HT1080 (cell line): ENCODE data around the gene IQGAP2. TPM values are rescaled to one million over a fixed set of nuclear protein-coding genes. Genes with fewer than 3 reads are reported as not detected.
"Not testable (repeated sequence)": the region's sequence is repeated elsewhere in the genome, so short reads cannot be mapped to it uniquely, and the experiment has no call there.

ENCODE experiments used
- DNase-seq: peaks from one replicate; pipeline ENCODE4 v3.0.0-alpha.2; 2015; ENCODE audit warnings: low read depth
- total RNA-seq: library from RNA; depleted of rRNA; stranded (reverse); fragments of >200 nt; shearing (Covaris generic); gene quantifications from 2 replicates; pipeline ENCODE4 v1.2.3, GENCODE V29; 2014

The IQGAP2 gene
- total RNA-seq, 1 experiment from 2014 or later, result 0.16 TPM

DNA sequence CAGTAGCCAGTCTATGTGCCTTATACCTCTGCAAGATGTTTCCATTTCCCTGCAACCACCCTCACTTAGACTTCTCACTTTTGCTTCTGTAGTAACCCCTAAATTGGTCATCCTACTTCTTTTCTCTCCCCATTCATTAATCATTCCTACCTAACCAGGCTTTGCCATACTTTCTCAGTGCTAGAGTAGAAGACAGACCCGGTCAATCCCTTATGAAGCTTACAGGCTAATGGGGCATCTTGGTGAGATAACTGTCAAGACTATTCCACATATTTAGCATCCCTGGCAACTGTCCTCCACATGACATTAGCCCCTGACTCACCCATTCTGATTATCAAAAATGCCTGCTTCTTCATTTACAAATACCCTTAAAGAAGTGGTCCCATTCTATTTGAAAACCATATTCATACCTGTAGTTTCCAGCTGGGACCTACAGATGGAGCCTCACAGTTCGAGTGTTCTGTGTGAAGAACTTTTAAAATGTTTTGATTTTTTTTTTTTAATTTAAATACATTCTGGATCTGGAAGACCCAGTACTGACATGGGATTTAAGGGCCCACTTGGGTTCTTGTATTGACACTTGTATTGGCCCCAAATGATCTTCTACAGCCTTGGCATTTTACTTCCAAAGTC, 199.1 kb downstream of the IQGAP2 start:
- DNase-seq, result no peak

GRCh38 chr5:76603991-76604390, 200.9 kb downstream of the IQGAP2 start:
- DNase-seq, result not testable (repeated sequence)

GRCh38 chr5:76604838-76605237, 201.8 kb downstream of the IQGAP2 start:
- DNase-seq, result peak; percentile 44

DNA sequence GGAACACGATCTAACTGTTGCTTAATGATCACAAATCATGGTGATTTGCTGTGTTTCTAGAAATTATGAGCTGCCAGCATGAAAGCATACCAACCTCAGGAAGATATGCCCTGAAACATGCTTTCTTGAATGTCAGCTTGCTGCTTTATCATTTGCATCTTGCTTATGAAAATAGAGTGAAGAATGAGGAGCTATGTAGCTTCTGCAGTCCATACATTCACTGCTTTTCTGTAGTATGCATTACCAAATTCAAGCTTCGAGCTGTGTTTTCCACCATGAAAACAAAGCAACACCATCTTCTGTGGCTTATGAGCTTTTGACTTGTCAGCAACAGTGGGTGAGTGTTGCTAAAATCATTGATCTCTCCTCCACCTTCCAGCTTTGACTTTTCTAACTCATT, 203.6 kb downstream of the IQGAP2 start:
- DNase-seq, result no peak

GRCh38 chr5:76607353-76607871, 204.3 kb downstream of the IQGAP2 start:
- DNase-seq, result no peak

DNA sequence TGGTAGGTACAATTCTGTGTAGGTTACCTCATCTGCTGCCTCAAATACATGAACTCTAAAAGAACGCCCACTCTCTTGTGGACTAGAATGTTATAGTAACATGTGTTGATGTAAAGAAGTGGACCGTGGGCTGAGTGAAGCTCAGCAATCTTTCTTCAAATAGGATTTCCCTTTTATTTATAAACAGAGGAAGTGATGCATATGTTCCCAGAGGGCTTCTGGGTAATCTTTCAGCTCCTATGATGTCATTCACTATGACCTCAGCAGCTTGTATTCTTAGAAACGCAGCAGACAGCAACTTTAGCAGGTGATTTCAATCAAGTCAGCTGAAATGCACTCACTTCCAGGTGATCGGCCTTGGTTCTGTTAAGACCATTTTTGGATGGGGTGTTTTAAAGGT, 205.7 kb downstream of the IQGAP2 start:
- DNase-seq, result peak; percentile 56

DNA sequence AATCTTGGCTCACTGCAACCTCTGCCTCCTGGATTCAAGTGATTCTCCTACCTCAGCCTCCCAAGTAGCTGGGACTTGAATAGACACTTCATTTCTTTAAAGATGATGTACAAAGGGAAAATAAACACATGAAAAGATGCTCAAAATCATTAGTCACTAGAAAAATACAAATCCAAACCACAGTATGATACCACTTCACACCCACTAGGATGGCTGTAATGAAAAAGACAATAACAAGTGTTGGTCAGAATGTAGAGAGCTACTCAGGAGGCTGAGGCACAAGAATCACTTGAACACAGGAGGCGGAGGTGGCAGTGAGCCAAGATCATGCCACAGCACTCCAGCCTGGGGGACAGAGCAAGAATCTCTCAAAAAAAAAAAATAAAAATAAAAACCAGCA, 207.1 kb downstream of the IQGAP2 start:
- no peak for DNase-seq

GRCh38 chr5:76612942-76613341, 209.9 kb downstream of the IQGAP2 start:
- no peak for DNase-seq

DNA sequence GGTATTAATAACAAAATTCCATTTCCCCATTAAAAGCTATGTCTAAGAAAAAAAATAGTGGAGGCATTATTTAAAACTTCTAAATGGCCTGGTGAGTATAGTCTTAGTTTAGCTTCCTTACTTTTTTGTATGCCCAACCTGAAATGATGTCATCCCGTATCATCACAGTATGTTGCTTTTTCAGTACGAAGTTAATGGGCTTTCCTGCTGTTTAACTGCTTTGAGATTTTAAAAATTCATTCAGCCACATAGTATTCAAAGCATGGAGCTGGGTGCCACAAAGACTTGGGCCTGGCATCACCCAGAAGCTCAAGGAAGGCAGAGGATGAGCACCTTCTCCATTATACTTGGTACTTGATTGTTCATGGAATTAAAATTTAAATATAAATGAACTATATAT, 212.7 kb downstream of the IQGAP2 start:
- DNase-seq, result peak; percentile 18

DNA sequence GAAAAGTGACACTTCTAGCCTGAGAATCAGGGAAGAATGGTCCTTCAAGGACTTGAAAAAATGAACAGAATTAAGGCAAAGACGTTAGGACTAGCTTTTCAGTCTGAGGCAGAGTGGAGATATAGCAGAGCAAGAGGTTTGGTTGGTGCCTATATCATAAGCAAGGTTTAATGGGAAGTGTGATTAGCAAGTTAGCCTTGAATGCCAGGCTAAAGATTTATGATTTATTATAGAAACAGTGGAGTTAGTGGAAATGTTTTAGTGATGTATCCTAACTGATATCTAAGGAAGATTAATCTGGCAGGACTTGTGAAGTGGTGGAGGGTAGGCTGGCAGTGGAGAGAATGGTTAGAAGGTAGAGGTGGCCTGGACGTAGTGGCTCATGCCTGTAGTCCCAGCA, 213.1 kb downstream of the IQGAP2 start:
- DNase-seq, result no peak

GRCh38 chr5:76617229-76617628, 214.1 kb downstream of the IQGAP2 start:
- no peak for DNase-seq

DNA sequence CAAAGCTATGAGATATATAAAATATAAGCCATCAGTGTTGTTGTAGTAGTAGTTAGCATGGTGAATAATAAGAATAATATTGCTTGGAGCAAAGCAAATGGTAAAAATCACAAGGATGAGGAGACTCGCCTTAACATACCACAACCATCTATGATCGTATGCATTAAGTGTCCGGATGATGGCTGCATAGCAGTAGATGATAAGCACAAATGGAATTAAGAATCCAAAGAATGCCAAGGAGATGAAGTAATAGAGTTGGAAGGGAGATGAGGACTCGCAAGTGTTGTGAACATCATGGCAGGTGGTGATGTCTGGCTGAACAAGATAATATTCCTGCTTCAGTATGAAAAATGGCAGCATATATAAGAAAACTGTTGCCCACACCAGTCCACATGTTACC, 214.6 kb downstream of the IQGAP2 start:
- DNase-seq, result no peak

- DNase-seq, result no peak
Measured at GRCh38 chr5:76620166-76620565, 217.1 kb downstream of the IQGAP2 start.

- no peak for DNase-seq
Measured at GRCh38 chr5:76622076-76622475, 219.0 kb downstream of the IQGAP2 start.

GRCh38 chr5:76622973-76623596, 220.0 kb downstream of the IQGAP2 start, which contains the start of gene F2RL2:
F2RL2 (minus strand) TSS chr5:76623403; CDS start chr5:76623230, 173 bp downstream.
- DNase-seq, result peak; percentile 81

- DNase-seq, result no peak
Measured at GRCh38 chr5:76625087-76625815, 222.2 kb downstream of the IQGAP2 start.

DNA sequence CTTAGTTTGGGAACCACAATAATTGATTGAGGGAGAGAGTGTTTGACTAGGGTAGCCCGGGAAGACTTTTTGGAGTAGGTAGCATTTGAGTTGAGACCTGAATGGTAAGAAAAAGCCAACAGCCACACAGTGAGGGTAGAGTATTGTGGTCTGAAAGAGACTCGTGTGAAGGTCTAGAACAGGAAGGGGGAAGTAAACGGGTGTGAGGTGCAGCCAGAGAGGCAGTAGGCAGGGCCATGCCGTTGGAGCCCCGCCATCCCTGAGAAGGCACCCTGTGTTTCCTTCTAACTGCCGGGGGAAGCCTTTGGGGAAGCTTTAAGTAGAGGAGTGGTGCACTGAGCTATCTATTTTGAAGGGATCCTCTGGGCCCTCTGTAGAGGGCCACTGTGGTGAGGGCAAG, 223.7 kb downstream of the IQGAP2 start:
- DNase-seq, result no peak

GRCh38 chr5:76634661-76635060, 231.6 kb downstream of the IQGAP2 start:
- DNase-seq, result no peak

DNA sequence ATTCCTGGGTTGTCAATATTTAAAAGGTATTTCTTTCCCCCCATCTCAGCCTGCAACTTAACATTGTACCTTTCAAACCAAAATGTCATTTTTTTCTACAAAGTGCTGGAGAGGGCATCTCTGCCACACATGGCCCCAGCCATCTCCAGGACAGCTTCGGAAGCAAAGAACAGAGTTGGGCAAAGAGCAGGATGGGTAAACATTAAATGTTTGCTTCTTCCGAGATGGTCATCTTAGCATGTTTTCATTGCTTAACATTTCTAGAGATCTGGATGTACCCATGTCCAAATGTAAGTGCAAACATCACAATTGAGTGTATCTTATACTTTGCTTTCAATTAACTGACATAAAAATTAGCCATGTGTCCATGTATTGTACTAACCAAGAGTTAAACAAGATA, 234.4 kb downstream of the IQGAP2 start:
- no peak for DNase-seq

DNA sequence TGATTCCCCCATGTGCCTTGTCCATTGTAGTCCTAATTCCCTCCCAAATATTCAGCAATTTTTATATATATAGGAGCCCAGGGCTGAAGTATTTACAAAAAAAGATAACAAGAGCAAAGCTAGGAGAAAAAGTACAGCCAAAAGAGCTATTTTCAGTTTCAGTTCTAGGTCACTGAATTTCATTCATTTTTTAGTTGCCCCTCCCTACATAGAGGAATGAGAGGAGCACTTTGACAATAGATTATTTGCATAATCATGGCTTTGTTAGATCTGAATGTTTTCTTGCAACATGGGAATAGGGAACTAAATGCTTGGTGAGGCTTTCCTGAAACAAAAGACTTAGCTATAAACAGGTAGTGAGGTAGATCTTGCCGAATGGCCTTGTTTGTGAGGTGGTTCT, 235.4 kb downstream of the IQGAP2 start:
- DNase-seq, result no peak

GRCh38 chr5:76641514-76642120, 238.5 kb downstream of the IQGAP2 start:
- peak; percentile 63 for DNase-seq
